Measurements from ENCODE around the gene ORM2. TPM values are rescaled to one million over a fixed set of nuclear protein-coding genes. Genes with fewer than 3 reads are reported as not detected.
A peak's percentile ranks its signal among the peaks of the same experiment; 100 is the strongest.

Gene ORM2
- total RNA-seq, 1 donor from 2014 or later = 0.32 TPM

GRCh38 chr9:114291064-114291474, 38.6 kb upstream of the ORM2 start:
- intact Hi-C loops (cut with DNase I) = loop anchor here (2.0 to 5.0 kb wide), 3 partner anchors 136 to 209 kb away; partner anchors contain the start of gene COL27A1

GRCh38 chr9:114291886-114292590, 37.6 kb upstream of the ORM2 start:
- peak; percentile 58 for DNase-seq (ENCODE audit: low spot score)
- intact Hi-C loops (cut with DNase I) = loop anchor here (2.0 to 5.0 kb wide), 3 partner anchors 137 to 210 kb away; partner anchors contain the start of gene COL27A1

More at GRCh38 chr9:114291064-114291474, 38.6 kb upstream of the ORM2 start:
- peak; percentile 81 for DNase-seq (ENCODE audit: low spot score)

- no peak for DNase-seq (ENCODE audit: low spot score)
- intact Hi-C loops (cut with DNase I) = loop anchor here (5.0 kb wide), 1 partner anchor 212 kb away; no protein-coding TSS in a partner anchor
Observed at GRCh38 chr9:114294664-114295063, 35.0 kb upstream of the ORM2 start.

- DNase-seq (ENCODE audit: low spot score) = no peak
- intact Hi-C loops (cut with DNase I) = no loop called here
Observed at GRCh38 chr9:114296338-114296737, 33.3 kb upstream of the ORM2 start.

GRCh38 chr9:114299286-114300152, 30.1 kb upstream of the ORM2 start:
- intact Hi-C loops (cut with DNase I) = no loop called here
- peak; percentile 72 for DNase-seq (ENCODE audit: low spot score)

GRCh38 chr9:114300153-114300845, 29.4 kb upstream of the ORM2 start:
- intact Hi-C loops (cut with DNase I) = no loop called here
- DNase-seq (ENCODE audit: low spot score) = peak; percentile 54

GRCh38 chr9:114300846-114301797, 28.5 kb upstream of the ORM2 start:
- peak; percentile 39 for DNase-seq (ENCODE audit: low spot score)
- intact Hi-C loops (cut with DNase I) = no loop called here

GRCh38 chr9:114301798-114302565, 27.7 kb upstream of the ORM2 start:
- intact Hi-C loops (cut with DNase I) = no loop called here
- peak; percentile 49 for DNase-seq (ENCODE audit: low spot score)

- intact Hi-C loops (cut with DNase I) = no loop called here
- peak; percentile 36 for DNase-seq (ENCODE audit: low spot score)
Observed at GRCh38 chr9:114302727-114303126, 26.9 kb upstream of the ORM2 start.

- DNase-seq (ENCODE audit: low spot score) = peak; percentile 4
- intact Hi-C loops (cut with DNase I) = no loop called here
Observed at GRCh38 chr9:114303571-114303970, 26.1 kb upstream of the ORM2 start.

- intact Hi-C loops (cut with DNase I) = no loop called here
Observed at GRCh38 chr9:114303977-114304376, 25.7 kb upstream of the ORM2 start.

GRCh38 chr9:114304416-114305188, 25.1 kb upstream of the ORM2 start:
- DNase-seq (ENCODE audit: low spot score) = peak; percentile 55
- intact Hi-C loops (cut with DNase I) = no loop called here

More at GRCh38 chr9:114303977-114304376, 25.7 kb upstream of the ORM2 start:
- DNase-seq (ENCODE audit: low spot score) = peak; percentile 61

- intact Hi-C loops (cut with DNase I) = no loop called here
- no peak for DNase-seq (ENCODE audit: low spot score)
Observed at GRCh38 chr9:114307899-114308267, 21.8 kb upstream of the ORM2 start.

- intact Hi-C loops (cut with DNase I) = no loop called here
- DNase-seq (ENCODE audit: low spot score) = peak; percentile 68
Observed at GRCh38 chr9:114308361-114308950, 21.2 kb upstream of the ORM2 start.

- intact Hi-C loops (cut with DNase I) = no loop called here
- peak; percentile 62 for DNase-seq (ENCODE audit: low spot score)
Observed at GRCh38 chr9:114309096-114309495, 20.6 kb upstream of the ORM2 start.

- intact Hi-C loops (cut with DNase I) = no loop called here
- DNase-seq (ENCODE audit: low spot score) = peak; percentile 59
Observed at GRCh38 chr9:114310471-114311450, 18.9 kb upstream of the ORM2 start.

Measured in cardiac septum (tissue), 1 donor.